Prostate gland (tissue), 2 donors: ENCODE results near the gene WNT5B. TPM values are rescaled to one million over a fixed set of nuclear protein-coding genes. Genes with fewer than 3 reads are reported as not detected.

Experiments
- DNase-seq: peaks from one replicate; pipeline ENCODE4 v3.0.0-alpha.2; 2019; ENCODE audit warnings: low spot score
- H3K27ac ChIP-seq, 2 donors: fragments of 200-600 bp; sonication (generic); 2 replicates each; pipeline ENCODE4 v1.5.1; 2017 to 2019
- H3K27me3 ChIP-seq: fragments of 200-600 bp; sonication (generic); replicated peaks from 2 replicates; pipeline ENCODE4 v1.5.1; 2019; ENCODE audit not compliant: insufficient read depth
- H3K36me3 ChIP-seq, 2 donors: fragments of 200-600 bp; sonication (generic); 1 replicate in 1 of 2; 2 replicates in 1 of 2; pipeline versions ENCODE4 v1.5.1 to v1.8.1; 2017 to 2019
- H3K4me1 ChIP-seq: fragments of 200-600 bp; sonication (generic); replicated peaks from 2 replicates; pipeline ENCODE4 v1.5.1; 2019
- H3K4me3 ChIP-seq, 2 donors: fragments of 200-600 bp; sonication (generic); 2 replicates each; pipeline ENCODE4 v1.5.1; 2017 to 2019
- H3K9me3 ChIP-seq: fragments of 200-600 bp; sonication (generic); 2 replicates; pipeline ENCODE4 v1.5.1; 2017
- CTCF ChIP-seq, 4 experiments: fragments of 200-600 bp in 2 of 4; fragments of 450-650 bp in 2 of 4; sonication (generic) in 2 of 4; IDR thresholded peaks; 1 replicate in 3 of 4; 2 replicates in 1 of 4; pipeline ENCODE4 v1.5.1; 2016 to 2019; ENCODE audit warnings: antibody characterized with exemption in 4 of 4, mild to moderate bottlenecking in 2 of 4, moderate library complexity in 2 of 4
- POLR2A ChIP-seq: fragments of 450-650 bp; IDR thresholded peaks from one replicate; pipeline ENCODE4 v1.6.1; 2016; ENCODE audit warnings: antibody characterized with exemption, mild to moderate bottlenecking
- POLR2AphosphoS5 ChIP-seq: sonication (generic); formaldehyde crosslinking; IDR thresholded peaks from one replicate; pipeline ENCODE4 v1.6.1; 2017; ENCODE audit warnings: antibody characterized with exemption
- WGBS: methylation state at CpG from one replicate; pipeline ENCODE4 v1.1.5; 2018; 5-methylcytosine and 5-hydroxymethylcytosine counted together
- intact Hi-C: fragments of 100-400 bp; cut with DNase I; formaldehyde crosslinking; loops from one replicate; pipeline ENCODE4 v1.14.2; 2022
- total RNA-seq, 2 donors: library from RNA; depleted of rRNA; stranded (reverse); fragments of >200 nt; gene quantifications; one replicate each; pipeline ENCODE4 v1.1.0, GENCODE V29; 2016

The WNT5B gene
- total RNA-seq, 2 donors from 2014 or later: 34.6 to 65.4 TPM

GRCh38 chr12:1666685-1667162, 37.7 kb downstream of the WNT5B start:
- WGBS: 6% methylated on average over 2 of the region's 2 CpGs
- Histone ChIP-seq H3K4me1 (no peaks in the 10 kb centered on the region), H3K4me3 (no peak overlapping the region), H3K9me3 (no peaks in the 10 kb centered on the region), H3K36me3 (no peaks in the 10 kb centered on the region), H3K27me3 (no peaks in the 10 kb centered on the region), H3K27ac (peak overlapping the region in 1 of 2 donors; percentile 26)
- TF ChIP-seq POLR2A: no peak
- no peak for TF ChIP-seq CTCF (IDR thresholded peaks at IDR 0.05)
- peak; percentile 43 for TF ChIP-seq POLR2AphosphoS5
- DNase-seq: no peak
- intact Hi-C loops: no loop called here

- WGBS: 80% methylated on average over 18 of the region's 18 CpGs
- Histone ChIP-seq H3K36me3 (no peaks in the 10 kb centered on the region), H3K9me3 (no peaks in the 10 kb centered on the region), H3K27me3 (no peaks in the 10 kb centered on the region), H3K27ac (no peak overlapping the region), H3K4me3 (no peak overlapping the region), H3K4me1 (no peaks in the 10 kb centered on the region)
- intact Hi-C loops: no loop called here
- TF ChIP-seq CTCF (IDR thresholded peaks at IDR 0.05) (no peak), POLR2AphosphoS5 (no peak), POLR2A (no peak)
- no peak for DNase-seq
Measured at GRCh38 chr12:1668833-1669543, 40.0 kb downstream of the WNT5B start.

- 80% methylated on average over 14 of the region's 14 CpGs for WGBS
- H3K9me3 ChIP-seq: no peaks in the 10 kb centered on the region
- H3K27ac ChIP-seq: no peak overlapping the region
- TF ChIP-seq CTCF (IDR thresholded peaks at IDR 0.05) (no peak), POLR2A (no peak), POLR2AphosphoS5 (no peak)
- intact Hi-C loops: no loop called here
- H3K27me3 ChIP-seq: no peaks in the 10 kb centered on the region
- no peak for DNase-seq
- H3K4me1 ChIP-seq: no peaks in the 10 kb centered on the region
- no peak overlapping the region for H3K4me3 ChIP-seq
- no peaks in the 10 kb centered on the region for H3K36me3 ChIP-seq
Measured at GRCh38 chr12:1670358-1671268, 41.6 kb downstream of the WNT5B start.

GRCh38 chr12:1676043-1676442, 47.0 kb downstream of the WNT5B start:
- H3K36me3 ChIP-seq: no peaks in the 10 kb centered on the region
- no peaks in the 10 kb centered on the region for H3K4me1 ChIP-seq
- DNase-seq: no peak
- no peaks in the 10 kb centered on the region for H3K27me3 ChIP-seq
- TF ChIP-seq POLR2A (no peak), POLR2AphosphoS5 (no peak), CTCF (IDR thresholded peaks at IDR 0.05) (no peak)
- H3K4me3 ChIP-seq: no peak overlapping the region
- 86% methylated on average over 3 of the region's 3 CpGs for WGBS
- intact Hi-C loops: no loop called here
- no peak overlapping the region for H3K27ac ChIP-seq
- H3K9me3 ChIP-seq: no peaks in the 10 kb centered on the region
